ENCODE data around the gene TEX101. TPM values are rescaled to one million over a fixed set of nuclear protein-coding genes. Genes with fewer than 3 reads are reported as not detected.
A peak's percentile ranks its signal among the peaks of the same experiment; 100 is the strongest.
"Not testable (repeated sequence)": the region's sequence is repeated elsewhere in the genome, so short reads cannot be mapped to it uniquely, and the experiment has no call there.

Gene TEX101
- total RNA-seq, 2 experiments from 2014 or later: not detected

DNA sequence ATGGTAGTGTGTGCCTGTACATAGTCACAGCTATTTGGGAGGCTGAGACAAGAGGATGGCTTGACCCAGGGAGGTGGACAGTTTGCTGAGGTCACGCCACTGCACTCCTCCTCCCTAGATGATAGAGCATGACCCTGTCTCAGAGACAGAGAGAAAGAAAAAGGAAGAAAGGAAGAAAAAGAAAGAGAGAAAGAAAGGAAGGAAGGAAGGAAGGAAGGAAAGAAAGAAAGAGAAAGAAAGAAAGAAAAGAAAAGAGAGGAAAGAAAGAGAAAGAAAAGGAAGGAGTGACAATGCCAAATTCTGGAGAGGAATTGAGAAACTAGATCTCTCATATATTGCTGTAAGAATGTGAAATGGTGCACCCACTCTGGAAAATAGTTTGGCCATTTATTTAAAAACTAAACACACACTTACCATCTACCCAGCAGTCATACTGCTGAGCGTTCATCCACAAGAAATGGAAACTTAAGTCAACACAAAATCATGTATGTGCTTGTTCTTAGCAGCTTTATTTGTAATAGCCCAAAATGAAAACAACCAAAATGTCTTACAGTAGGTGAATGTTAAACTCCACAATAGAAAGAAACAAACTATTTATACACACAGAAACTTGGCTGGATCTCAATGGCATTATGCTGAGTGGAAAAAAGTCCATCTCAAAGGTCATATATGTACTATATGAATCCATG is 7.5 kb downstream of the TEX101 start:
- POLR2A ChIA-PET: no interaction called here
- no peak overlapping the region for H3K27ac Mint-ChIP-seq
- ATAC-seq: no peak
- H3K36me3 Mint-ChIP-seq (ENCODE audit: low read depth): no peaks in the 10 kb centered on the region
- no peaks in the 10 kb centered on the region for H3K9me3 Mint-ChIP-seq (ENCODE audit: low read depth)
- no peaks in the 10 kb centered on the region for H3K27me3 Mint-ChIP-seq
- CTCF ChIA-PET: interaction anchor here (1.0 kb wide), 1 partner anchor 10 kb away, joined by 3 read pairs; no protein-coding TSS in a partner anchor
- intact Hi-C loops (cut with DNase I, micrococcal nuclease): no loop called here
- DNase-seq: no peak
- peaks cover 7% of the 10 kb centered on the region for H3K4me1 Mint-ChIP-seq
- no peak overlapping the region for H3K4me3 Mint-ChIP-seq

GRCh38 chr19:43422689-43423066 is 8.0 kb downstream of the TEX101 start:
- no peaks in the 10 kb centered on the region for H3K9me3 Mint-ChIP-seq (ENCODE audit: low read depth)
- POLR2A ChIA-PET: no interaction called here
- DNase-seq (no peak), ATAC-seq (no peak)
- H3K27ac Mint-ChIP-seq: no peak overlapping the region
- H3K36me3 Mint-ChIP-seq (ENCODE audit: low read depth): no peaks in the 10 kb centered on the region
- intact Hi-C loops (cut with DNase I, micrococcal nuclease): no loop called here
- H3K27me3 Mint-ChIP-seq: no peaks in the 10 kb centered on the region
- CTCF ChIA-PET: interaction anchor here (1.0 kb wide), 1 partner anchor 10 kb away, joined by 3 read pairs; no protein-coding TSS in a partner anchor
- no peak overlapping the region for H3K4me3 Mint-ChIP-seq
- H3K4me1 Mint-ChIP-seq: peaks cover 7% of the 10 kb centered on the region

GRCh38 chr19:43423779-43424178 is 9.1 kb downstream of the TEX101 start:
- Mint-ChIP-seq H3K27me3 (no peaks in the 10 kb centered on the region), H3K27ac (no peak overlapping the region), H3K36me3 (ENCODE audit: low read depth) (no peaks in the 10 kb centered on the region), H3K4me1 (peaks cover 7% of the 10 kb centered on the region), H3K4me3 (no peak overlapping the region), H3K9me3 (ENCODE audit: low read depth) (no peaks in the 10 kb centered on the region)
- ChIA-PET CTCF (no interaction called here), POLR2A (no interaction called here)
- ATAC-seq: no peak
- intact Hi-C loops (cut with DNase I, micrococcal nuclease): no loop called here
- no peak for DNase-seq

GRCh38 chr19:43425567-43426392 is 11.1 kb downstream of the TEX101 start:
- Mint-ChIP-seq H3K4me1 (peaks cover 16% of the 10 kb centered on the region), H3K27ac (no peak overlapping the region), H3K36me3 (ENCODE audit: low read depth) (no peaks in the 10 kb centered on the region), H3K9me3 (ENCODE audit: low read depth) (no peaks in the 10 kb centered on the region), H3K27me3 (no peaks in the 10 kb centered on the region), H3K4me3 (no peak overlapping the region)
- POLR2A ChIA-PET: interaction anchor here (0.6 kb wide), 1 partner anchor 170 kb away, joined by 3 read pairs; the partner anchor contains the start of gene IRGQ
- DNase-seq: no peak
- no peak for ATAC-seq
- CTCF ChIA-PET: interaction anchor here (0.7 to 2.5 kb wide), 12 partner anchors 14 to 1265 kb away, joined by 3 to 13 read pairs (median 4); partner anchors contain the start of genes IRGQ and PHLDB3
- intact Hi-C loops (cut with DNase I, micrococcal nuclease): no loop called here

GRCh38 chr19:43429395-43429794 is 14.7 kb downstream of the TEX101 start:
- ATAC-seq: no peak
- Mint-ChIP-seq H3K4me3 (no peak overlapping the region), H3K4me1 (peaks cover 26% of the 10 kb centered on the region), H3K27ac (peak overlapping the region; percentile 2), H3K27me3 (no peaks in the 10 kb centered on the region), H3K36me3 (ENCODE audit: low read depth) (no peaks in the 10 kb centered on the region), H3K9me3 (ENCODE audit: low read depth) (no peaks in the 10 kb centered on the region)
- DNase-seq: no peak
- intact Hi-C loops (cut with DNase I, micrococcal nuclease): no loop called here
- ChIA-PET POLR2A (no interaction called here), CTCF (interaction anchor here (0.7 to 2.0 kb wide), 3 partner anchors 18 to 91 kb away, joined by 3 to 6 read pairs (median 4); no protein-coding TSS in a partner anchor)

GRCh38 chr19:43430142-43430710 is 15.5 kb downstream of the TEX101 start:
- Mint-ChIP-seq H3K27ac (peak overlapping the region; percentile 51), H3K9me3 (ENCODE audit: low read depth) (no peaks in the 10 kb centered on the region)
- POLR2A ChIA-PET: no interaction called here

GRCh38 chr19:43430976-43431375 is 16.3 kb downstream of the TEX101 start:
- ATAC-seq: no peak
- H3K27ac Mint-ChIP-seq: peak overlapping the region; percentile 53
- ChIA-PET CTCF (interaction anchor here (1.5 to 9.7 kb wide), 2 partner anchors 8 to 16 kb away, joined by 4 to 82 read pairs; no protein-coding TSS in a partner anchor), POLR2A (no interaction called here)
- DNase-seq: no peak
- H3K4me1 Mint-ChIP-seq: peaks cover 24% of the 10 kb centered on the region
- H3K36me3 Mint-ChIP-seq (ENCODE audit: low read depth): no peaks in the 10 kb centered on the region
- H3K4me3 Mint-ChIP-seq: no peak overlapping the region
- no peaks in the 10 kb centered on the region for H3K9me3 Mint-ChIP-seq (ENCODE audit: low read depth)
- intact Hi-C loops (cut with DNase I, micrococcal nuclease): loop anchor here in 1 of 2 experiments (10.0 kb wide), 1 partner anchor 354 kb away; the partner anchor contains the start of gene KCNN4
- no peaks in the 10 kb centered on the region for H3K27me3 Mint-ChIP-seq

More at GRCh38 chr19:43430142-43430710, 15.5 kb downstream of the TEX101 start:
- peak; percentile 71 for ATAC-seq
- H3K4me3 Mint-ChIP-seq: peak overlapping the region; percentile 36
- no peaks in the 10 kb centered on the region for H3K36me3 Mint-ChIP-seq (ENCODE audit: low read depth)
- no peaks in the 10 kb centered on the region for H3K27me3 Mint-ChIP-seq
- CTCF ChIA-PET: interaction anchor here (0.7 to 2.0 kb wide), 4 partner anchors 9 to 164 kb away, joined by 3 to 6 read pairs (median 4); no protein-coding TSS in a partner anchor
- peaks cover 28% of the 10 kb centered on the region for H3K4me1 Mint-ChIP-seq
- DNase-seq: peak; percentile 47
- intact Hi-C loops (cut with DNase I, micrococcal nuclease): loop anchor here in 1 of 2 experiments (10.0 kb wide), 1 partner anchor 355 kb away; the partner anchor contains the start of gene KCNN4

DNA sequence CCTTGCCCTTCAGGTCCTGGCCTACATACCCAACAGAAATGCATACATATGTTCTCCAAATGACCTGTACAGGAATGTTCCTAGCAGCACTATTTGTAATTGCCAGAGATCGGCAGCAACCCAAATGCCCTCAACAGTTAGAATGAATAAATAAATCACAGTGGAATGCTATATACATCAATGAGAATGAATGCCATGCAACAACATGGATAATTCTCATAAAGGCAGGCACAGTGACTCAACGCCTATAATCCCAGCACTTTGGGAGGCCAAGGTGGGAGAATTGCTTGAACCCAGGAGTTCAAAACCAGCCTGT is 18.6 kb downstream of the TEX101 start:
- Mint-ChIP-seq H3K27me3 (no peaks in the 10 kb centered on the region), H3K9me3 (ENCODE audit: low read depth) (no peaks in the 10 kb centered on the region), H3K36me3 (ENCODE audit: low read depth) (no peaks in the 10 kb centered on the region), H3K4me1 (peaks cover 42% of the 10 kb centered on the region), H3K27ac (no peak overlapping the region), H3K4me3 (no peak overlapping the region)
- CTCF ChIA-PET: interaction anchor here (1.0 to 9.7 kb wide), 6 partner anchors 13 to 91 kb away, joined by 4 to 82 read pairs (median 6); no protein-coding TSS in a partner anchor
- POLR2A ChIA-PET: no interaction called here
- intact Hi-C loops (cut with DNase I, micrococcal nuclease): loop anchor here (1.0 to 10.0 kb wide), 2 partner anchors 86 to 351 kb away; partner anchors contain the start of gene KCNN4 (in 1 of the 2)
- ATAC-seq: no peak
- DNase-seq: no peak

DNA sequence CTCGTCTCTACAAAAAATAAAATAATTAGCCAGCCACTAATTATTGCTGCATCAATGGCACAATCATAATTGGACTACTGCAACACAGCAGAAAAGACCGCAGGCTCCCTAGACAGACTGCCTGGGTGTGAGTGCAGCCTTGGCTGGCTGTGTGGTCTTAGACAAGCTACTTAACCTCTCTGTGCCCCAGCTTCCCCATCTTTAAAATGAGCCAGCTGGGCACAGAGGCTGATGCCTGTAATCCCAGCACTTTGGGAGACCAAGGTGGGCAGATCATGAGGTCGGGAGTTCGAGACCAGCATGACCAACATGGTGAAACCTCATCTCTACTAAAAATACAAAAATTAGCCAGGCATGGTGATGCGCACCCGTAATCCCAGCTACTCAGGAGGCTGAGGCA is 19.0 kb downstream of the TEX101 start:
- ChIA-PET CTCF (interaction anchor here (0.6 to 9.7 kb wide), 4 partner anchors 8 to 378 kb away, joined by 3 to 82 read pairs (median 24); no protein-coding TSS in a partner anchor), POLR2A (no interaction called here)
- Mint-ChIP-seq H3K27me3 (no peaks in the 10 kb centered on the region), H3K27ac (no peak overlapping the region), H3K4me3 (no peak overlapping the region), H3K9me3 (ENCODE audit: low read depth) (no peaks in the 10 kb centered on the region), H3K36me3 (ENCODE audit: low read depth) (no peaks in the 10 kb centered on the region), H3K4me1 (peaks cover 45% of the 10 kb centered on the region)
- intact Hi-C loops (cut with DNase I, micrococcal nuclease): loop anchor here (1.0 to 10.0 kb wide), 2 partner anchors 86 to 351 kb away; partner anchors contain the start of gene KCNN4 (in 1 of the 2)
- ATAC-seq: no peak
- DNase-seq: no peak

GRCh38 chr19:43435775-43436174 is 21.1 kb downstream of the TEX101 start:
- Mint-ChIP-seq H3K27me3 (no peaks in the 10 kb centered on the region), H3K36me3 (ENCODE audit: low read depth) (peaks cover 2% of the 10 kb centered on the region), H3K27ac (no peak overlapping the region), H3K4me3 (no peak overlapping the region), H3K4me1 (peaks cover 48% of the 10 kb centered on the region), H3K9me3 (ENCODE audit: low read depth) (peaks cover 2% of the 10 kb centered on the region)
- DNase-seq (no peak), ATAC-seq (no peak)
- ChIA-PET CTCF (interaction anchor here (0.7 to 9.7 kb wide), 6 partner anchors 11 to 193 kb away, joined by 3 to 82 read pairs (median 4); no protein-coding TSS in a partner anchor), POLR2A (interaction anchor here (0.7 kb wide), 1 partner anchor 329 kb away, joined by 4 read pairs; no protein-coding TSS in a partner anchor)
- intact Hi-C loops (cut with DNase I, micrococcal nuclease): loop anchor here in 1 of 2 experiments (10.0 kb wide), 1 partner anchor 349 kb away; the partner anchor contains the start of gene KCNN4

DNA sequence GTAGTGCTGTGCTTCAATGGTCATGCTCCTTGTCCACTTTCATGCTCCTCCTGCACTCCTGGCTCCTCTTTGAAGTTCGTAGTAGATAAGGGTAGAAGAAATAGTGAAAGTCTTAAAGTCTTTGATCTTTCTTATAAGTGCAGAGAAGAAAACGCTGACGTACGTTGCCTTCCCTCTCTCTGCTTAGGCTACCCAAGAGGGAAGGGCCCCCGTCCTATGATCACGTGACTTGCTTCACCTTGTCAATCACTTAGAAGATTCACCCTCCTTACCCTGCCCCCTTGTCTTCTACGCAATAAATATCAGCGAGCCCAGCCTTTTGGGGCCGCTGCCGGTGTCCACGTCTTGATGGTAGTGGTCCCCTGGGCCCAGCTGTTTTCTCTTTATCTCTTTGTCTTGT is 22.6 kb downstream of the TEX101 start:
- CTCF ChIA-PET: interaction anchor here (3.5 to 9.7 kb wide), 2 partner anchors 10 to 83 kb away, joined by 24 to 82 read pairs; no protein-coding TSS in a partner anchor
- intact Hi-C loops (cut with DNase I, micrococcal nuclease): loop anchor here in 1 of 2 experiments (10.0 kb wide), 1 partner anchor 348 kb away; the partner anchor contains the start of gene KCNN4
- H3K36me3 Mint-ChIP-seq (ENCODE audit: low read depth); H3K9me3 Mint-ChIP-seq (ENCODE audit: low read depth); H3K4me3 Mint-ChIP-seq; ATAC-seq; H3K27me3 Mint-ChIP-seq; POLR2A ChIA-PET: not testable (repeated sequence)
- DNase-seq: peak; percentile 40
- Mint-ChIP-seq H3K27ac (peak overlapping the region; percentile 47), H3K4me1 (peaks cover 45% of the 10 kb centered on the region)
